Thyroid gland (tissue), 4 donors: ENCODE results near the gene CDK8. TPM values are rescaled to one million over a fixed set of nuclear protein-coding genes. Genes with fewer than 3 reads are reported as not detected.

Experiments
- DNase-seq, 2 donors: peaks; one replicate each; pipeline ENCODE4 v3.0.0-alpha.2; 2019
- H3K27ac ChIP-seq, 3 donors: fragments of 200-600 bp; sonication (generic); 1 replicate in 2 of 3; 2 replicates in 1 of 3; pipeline ENCODE4 v1.5.1; 2016 to 2019; ENCODE audit warnings: mild to moderate bottlenecking in 1 of 3, moderate library complexity in 1 of 3
- H3K27me3 ChIP-seq: fragments of 200-600 bp; sonication (generic); one replicate; pipeline ENCODE4 v1.5.1; 2019
- H3K36me3 ChIP-seq, 2 donors: fragments of 200-600 bp; sonication (generic); one replicate each; pipeline ENCODE4 v1.5.1; 2016 to 2019
- H3K4me1 ChIP-seq, 2 donors: fragments of 200-600 bp; sonication (generic); one replicate each; pipeline ENCODE4 v1.5.1; 2017 to 2019
- H3K4me3 ChIP-seq, 3 donors: fragments of 200-600 bp; sonication (generic); replicated peaks in 1 of 3; 1 replicate in 2 of 3; 2 replicates in 1 of 3; pipeline ENCODE4 v1.5.1; 2016; ENCODE audit warnings: mild to moderate bottlenecking in 1 of 3
- H3K9me3 ChIP-seq: fragments of 200-600 bp; sonication (generic); one replicate; pipeline ENCODE4 v1.5.1; 2017
- CTCF ChIP-seq, 6 experiments: fragments of 200-600 bp in 3 of 6; fragments of 450-650 bp in 3 of 6; sonication (generic) in 3 of 6; IDR thresholded peaks; one replicate each; pipeline ENCODE4 v1.5.1; 2016 to 2019; ENCODE audit warnings: antibody characterized with exemption in 6 of 6, mild to moderate bottlenecking in 2 of 6, inconsistent platforms in 1 of 6, moderate library complexity in 1 of 6
- POLR2A ChIP-seq, 2 donors: fragments of 450-650 bp; IDR thresholded peaks; one replicate each; pipeline ENCODE4 v1.6.1; 2017; ENCODE audit warnings: antibody characterized with exemption in 2 of 2, mild to moderate bottlenecking in 2 of 2, moderate library complexity in 1 of 2
- WGBS, 2 donors: methylation state at CpG; one replicate each; pipeline ENCODE4 v1.1.5; 2017; 5-methylcytosine and 5-hydroxymethylcytosine counted together
- intact Hi-C: fragments of 100-400 bp; cut with DNase I; formaldehyde crosslinking; loops from one replicate; pipeline ENCODE4 v1.15.1; 2023
- small RNA-seq: library from RNA; depleted of rRNA; stranded (forward); fragments of <200 nt; gene quantifications from one replicate; pipeline ENCODE3, GENCODE V24; 2016
- total RNA-seq, 4 donors: library from RNA; depleted of rRNA; stranded (reverse); fragments of >200 nt; gene quantifications; one replicate each; pipeline ENCODE4 v1.2.3, GENCODE V29; 2016

The CDK8 gene
- total RNA-seq, 4 donors from 2014 or later, result 14.2 to 16.2 (median 15.1) TPM

- no peaks in the 10 kb centered on the region for H3K36me3 ChIP-seq
- no peak overlapping the region for H3K4me3 ChIP-seq
- TF ChIP-seq POLR2A (IDR thresholded peaks at IDR 0.05) (no peak), CTCF (IDR thresholded peaks at IDR 0.05) (no peak)
- H3K27me3 ChIP-seq, result no peaks in the 10 kb centered on the region
- H3K9me3 ChIP-seq, result no peaks in the 10 kb centered on the region
- 94 to 97% methylated on average over 3 of the region's 3 CpGs for WGBS, 2 donors
- H3K27ac ChIP-seq, result no peak overlapping the region
- intact Hi-C loops, result no loop called here
- DNase-seq, result no peak
- no peaks in the 10 kb centered on the region for H3K4me1 ChIP-seq
These were observed 192.8 kb downstream of the CDK8 start for GRCh38 chr13:26446751-26447150.

GRCh38 chr13:26448032-26448431, 194.1 kb downstream of the CDK8 start:
- 51 to 77% methylated on average over 2 of the region's 2 CpGs for WGBS, 2 donors
- no peaks in the 10 kb centered on the region for H3K9me3 ChIP-seq
- H3K36me3 ChIP-seq, result no peaks in the 10 kb centered on the region
- no peaks in the 10 kb centered on the region for H3K4me1 ChIP-seq
- no peak for TF ChIP-seq POLR2A (IDR thresholded peaks at IDR 0.05)
- TF ChIP-seq CTCF (IDR thresholded peaks at IDR 0.05), result no peak
- no peak overlapping the region for H3K4me3 ChIP-seq
- intact Hi-C loops, result no loop called here
- H3K27me3 ChIP-seq, result no peaks in the 10 kb centered on the region
- DNase-seq, result no peak
- H3K27ac ChIP-seq, result no peak overlapping the region

GRCh38 chr13:26449063-26449848, 195.3 kb downstream of the CDK8 start:
- 85 to 89% methylated on average over 1 to 2 of the region's 2 CpGs for WGBS, 2 donors
- H3K4me1 ChIP-seq, result no peaks in the 10 kb centered on the region
- no peak overlapping the region for H3K4me3 ChIP-seq
- no peaks in the 10 kb centered on the region for H3K36me3 ChIP-seq
- no peaks in the 10 kb centered on the region for H3K9me3 ChIP-seq
- TF ChIP-seq CTCF (IDR thresholded peaks at IDR 0.05), result no peak
- no peak for TF ChIP-seq POLR2A (IDR thresholded peaks at IDR 0.05)
- DNase-seq, result no peak
- no peaks in the 10 kb centered on the region for H3K27me3 ChIP-seq
- intact Hi-C loops, result no loop called here
- no peak overlapping the region for H3K27ac ChIP-seq

Small RNA genes lying within 50 kb of the gene (small RNA-seq; reads per million reads assigned to genes)
- not detected for gene RF02271

Other genes with a start within 250 kb of the CDK8 start
- 100 to 1,000 TPM in 1 of 4 donors, 10 to 100 TPM in 3; 47.4 to 124 (median 79.8) TPM for gene SHISA2, start 202.1 kb upstream of the CDK8 start, total RNA-seq
- gene RNF6, start 31.8 kb upstream of the CDK8 start, total RNA-seq, result 10 to 100 TPM; 21.5 to 28.8 (median 25.0) TPM